HG03558 (cell line): ENCODE data around the gene NELFA.
"Not testable (repeated sequence)": the region's sequence is repeated elsewhere in the genome, so short reads cannot be mapped to it uniquely, and the experiment has no call there.

Experiments
- ATAC-seq: cut with Tn5 transposase; IDR thresholded peaks from one replicate; pipeline ENCODE4 v1.9.1; 2021; ENCODE audit warnings: moderate number of reproducible peaks; ENCODE audit not compliant: unreplicated experiment; ENCODE audit errors: extremely low read depth

NELFA gene

GRCh38 chr4:1997712-1998111 is 11.1 kb downstream of the NELFA start:
- ATAC-seq: no peak

DNA sequence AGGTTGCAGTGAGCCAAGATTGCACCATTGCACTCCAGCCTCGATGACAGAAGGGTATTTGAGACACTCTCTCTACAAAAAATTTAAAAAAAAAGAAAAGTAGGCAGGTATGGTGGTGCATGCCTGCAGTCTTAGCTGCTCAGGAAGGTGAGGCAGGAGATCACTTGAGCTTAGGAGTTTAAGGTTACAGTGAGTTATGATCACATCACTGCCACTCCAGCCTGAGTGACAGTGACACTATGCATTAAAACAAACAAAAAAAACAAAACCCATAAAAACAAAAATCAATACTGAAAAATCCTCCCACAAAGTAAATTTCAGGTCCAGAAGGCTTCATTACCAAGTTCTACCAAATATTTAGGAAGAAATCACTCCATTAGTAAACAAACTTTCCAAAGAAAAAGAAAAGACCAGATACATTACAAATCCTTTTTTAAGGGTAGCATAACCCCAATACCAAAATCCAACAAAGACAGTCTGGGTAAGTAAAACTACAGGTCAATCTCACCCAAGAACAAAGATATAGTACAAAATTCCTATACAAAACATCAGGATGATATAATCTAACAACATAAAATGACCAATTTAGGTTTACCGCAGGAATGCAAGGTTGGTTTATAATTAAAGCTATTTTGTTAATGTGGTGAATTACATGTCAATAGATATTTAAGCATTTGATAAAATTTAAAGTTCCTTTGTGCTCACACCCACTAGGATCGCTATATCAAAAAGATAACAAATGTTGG is 11.7 kb downstream of the NELFA start:
- ATAC-seq: no peak

GRCh38 chr4:1994938-1995337 is 13.8 kb downstream of the NELFA start:
- no peak for ATAC-seq

GRCh38 chr4:1993718-1994516 is 14.9 kb downstream of the NELFA start:
- ATAC-seq: not testable (repeated sequence)

DNA sequence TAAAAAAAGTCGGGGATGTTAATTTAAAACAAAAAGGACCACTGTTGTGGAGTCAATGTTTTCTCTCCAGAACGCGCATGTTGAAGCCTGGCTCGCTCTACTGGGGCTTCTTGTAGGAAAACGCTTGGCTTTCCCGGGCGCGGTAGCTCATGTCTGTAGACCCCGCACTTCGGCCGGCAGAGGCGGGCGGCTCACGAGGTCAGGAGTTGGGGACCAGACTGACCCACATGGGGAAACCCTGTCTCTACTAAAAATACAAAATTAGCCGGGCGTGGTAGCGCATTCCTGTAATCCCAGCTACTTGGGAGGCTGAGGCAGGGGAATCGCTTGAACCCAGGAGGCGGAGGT is 15.6 kb downstream of the NELFA start:
- ATAC-seq: no peak

DNA sequence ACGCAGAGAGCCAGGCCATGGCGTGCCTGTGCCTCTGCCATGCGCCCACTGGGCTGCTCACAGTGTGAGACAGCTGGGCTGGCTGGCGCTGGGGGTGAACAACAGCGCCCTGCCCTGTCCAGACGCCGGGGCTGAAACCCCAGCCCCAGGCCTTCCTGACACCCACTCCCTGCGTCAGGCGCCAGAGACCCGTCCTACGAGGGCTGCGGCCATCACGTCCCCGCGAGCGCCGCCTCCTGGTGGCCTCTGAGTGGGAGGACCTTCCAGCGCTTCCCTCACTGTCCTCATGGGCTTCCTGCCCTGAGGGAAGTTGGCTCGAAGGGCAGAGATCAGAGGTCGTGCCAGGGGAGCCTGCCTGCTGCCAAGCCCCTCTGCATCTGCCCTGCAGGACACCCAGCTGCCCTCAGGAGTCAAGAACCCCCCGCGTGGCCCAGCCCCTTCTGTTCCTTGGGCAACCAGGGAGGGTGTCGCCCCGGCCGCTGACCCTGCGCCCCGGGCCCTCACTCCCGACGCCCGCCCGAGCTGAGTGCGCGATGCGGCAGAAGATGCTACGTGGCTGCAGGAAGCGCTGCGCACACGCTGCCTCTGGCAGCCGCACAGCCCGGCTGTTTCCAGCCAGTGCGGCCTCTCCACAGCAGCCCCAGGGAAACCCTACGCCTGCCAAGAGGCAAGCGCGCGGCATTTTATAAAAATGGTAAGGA is 16.2 kb downstream of the NELFA start:
- no peak for ATAC-seq

GRCh38 chr4:1991596-1992434 is 17.0 kb downstream of the NELFA start:
- ATAC-seq: no peak

DNA sequence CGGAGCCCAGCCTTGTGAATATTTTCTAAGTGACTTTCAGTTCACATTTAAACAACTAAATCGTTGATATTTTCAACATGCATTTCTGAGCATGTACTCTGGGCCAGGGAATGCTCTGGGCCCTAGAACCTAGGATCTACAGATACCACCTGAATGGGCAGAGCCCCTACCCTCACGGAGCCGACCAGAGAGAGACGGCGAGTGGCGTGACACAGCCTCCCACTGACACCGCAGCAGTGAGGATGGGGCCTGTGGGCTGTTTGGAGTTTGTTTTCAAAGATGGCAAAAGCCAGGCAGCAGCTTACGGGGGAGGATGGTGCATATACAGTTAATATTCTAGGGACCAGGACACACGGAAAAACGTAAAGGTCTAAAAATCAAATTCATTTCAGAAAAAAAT is 17.7 kb downstream of the NELFA start:
- ATAC-seq: no peak

- no peak for ATAC-seq
Measured at GRCh38 chr4:1990676-1991075, 18.1 kb downstream of the NELFA start.

GRCh38 chr4:1990348-1990645 is 18.5 kb downstream of the NELFA start:
- ATAC-seq: no peak

GRCh38 chr4:1989533-1990347 is 19.0 kb downstream of the NELFA start:
- ATAC-seq: no peak

GRCh38 chr4:1988327-1988724 is 20.4 kb downstream of the NELFA start:
- ATAC-seq: no peak

DNA sequence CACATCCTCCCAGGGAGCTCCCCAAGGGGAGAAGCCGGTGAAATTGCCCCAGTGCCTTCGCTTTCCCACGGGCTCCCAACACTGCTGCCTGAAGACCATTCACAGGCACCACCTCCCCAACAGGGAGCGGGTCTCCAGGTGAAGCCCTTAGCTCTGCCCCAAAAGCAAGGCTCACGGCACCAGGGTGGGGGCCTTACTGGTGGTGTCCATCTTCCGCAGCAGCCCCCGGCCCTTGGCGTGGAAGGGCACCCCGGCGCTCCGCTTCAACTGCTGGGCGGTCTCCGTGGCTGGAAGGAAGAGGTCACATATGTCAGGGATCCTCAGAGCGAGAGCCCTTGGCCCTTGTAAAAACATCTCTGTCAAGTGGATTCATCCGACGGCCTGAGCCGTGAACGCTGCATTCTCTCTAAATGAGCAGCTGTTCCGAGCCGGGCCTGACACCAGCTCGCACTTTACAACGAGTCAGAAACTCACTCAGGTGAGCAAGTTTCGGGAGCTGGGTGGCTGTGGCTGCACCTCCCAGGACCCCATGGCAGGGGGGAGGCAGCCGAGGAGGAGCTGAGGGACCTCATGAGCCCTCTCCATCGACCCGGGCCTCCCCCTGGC is 20.9 kb downstream of the NELFA start:
- no peak for ATAC-seq

GRCh38 chr4:1987296-1987695 is 21.5 kb downstream of the NELFA start:
- no peak for ATAC-seq

DNA sequence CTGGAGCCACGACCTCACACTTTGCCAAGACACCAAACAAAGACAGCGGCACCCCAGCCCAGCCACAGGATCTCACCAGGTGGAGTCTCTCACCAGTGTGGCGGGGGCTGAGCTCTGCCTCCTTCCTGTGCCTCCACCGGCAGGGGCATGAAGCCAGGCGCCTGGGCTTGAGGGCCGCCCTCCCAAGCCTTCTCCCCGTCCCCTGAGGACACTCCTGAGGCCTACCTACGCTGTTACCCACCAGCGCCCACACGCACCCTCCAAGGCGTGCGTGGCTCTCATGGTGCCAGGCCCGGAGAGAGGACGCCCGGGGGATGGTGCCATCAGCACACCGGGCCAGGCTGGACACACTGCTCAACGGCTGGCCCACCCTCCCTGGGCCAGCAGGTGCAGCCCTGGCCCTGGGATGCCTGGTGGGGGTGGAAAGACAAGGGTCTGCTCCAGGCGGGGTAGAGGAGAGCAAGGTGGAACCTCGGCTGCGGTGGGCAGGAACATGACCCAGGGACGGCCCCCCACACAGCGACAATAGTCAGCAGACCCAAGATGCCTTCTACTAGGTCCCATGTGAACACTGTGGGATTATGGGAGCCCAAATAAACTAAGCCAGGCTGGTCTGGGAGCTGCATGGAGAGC is 22.1 kb downstream of the NELFA start:
- ATAC-seq: no peak

DNA sequence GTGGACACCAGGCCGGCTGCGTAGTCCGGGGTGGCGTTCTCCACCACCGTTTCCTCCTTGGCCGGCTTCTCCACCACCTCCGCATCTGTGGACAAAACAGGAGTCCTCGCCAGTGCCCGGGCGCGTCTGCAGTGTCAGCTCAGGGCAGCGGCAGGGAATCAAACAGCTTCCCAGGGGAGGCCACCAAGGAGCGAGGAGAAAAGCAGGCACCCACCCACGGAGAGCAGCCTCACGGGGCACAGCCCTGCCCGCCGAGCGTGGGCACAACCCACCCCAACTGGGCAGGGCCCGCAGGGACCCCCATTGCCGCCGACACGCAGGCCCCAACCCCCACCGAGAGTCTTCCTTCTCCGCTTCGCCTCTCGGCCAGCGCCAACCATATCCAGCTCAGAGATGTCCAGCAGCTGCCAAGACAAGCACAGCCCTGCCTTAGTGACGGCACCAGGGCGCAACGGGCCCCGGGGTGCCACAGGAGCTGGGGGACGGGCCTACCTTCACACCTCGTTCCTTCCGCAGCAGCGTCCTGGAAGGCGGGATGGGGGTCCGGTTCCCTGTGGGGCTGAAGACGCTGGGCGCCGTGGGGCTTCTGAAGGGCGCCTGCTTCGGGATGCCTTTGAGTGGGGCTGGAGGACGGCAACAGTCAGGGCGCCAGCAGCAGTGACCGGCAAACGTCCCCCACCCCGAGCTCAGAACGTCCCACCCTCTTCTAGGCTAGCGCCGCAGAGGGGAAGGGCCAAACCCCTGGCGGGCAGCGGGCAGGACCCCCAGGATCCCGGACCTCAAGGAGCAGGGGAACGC is 22.8 kb downstream of the NELFA start:
- no peak for ATAC-seq

DNA sequence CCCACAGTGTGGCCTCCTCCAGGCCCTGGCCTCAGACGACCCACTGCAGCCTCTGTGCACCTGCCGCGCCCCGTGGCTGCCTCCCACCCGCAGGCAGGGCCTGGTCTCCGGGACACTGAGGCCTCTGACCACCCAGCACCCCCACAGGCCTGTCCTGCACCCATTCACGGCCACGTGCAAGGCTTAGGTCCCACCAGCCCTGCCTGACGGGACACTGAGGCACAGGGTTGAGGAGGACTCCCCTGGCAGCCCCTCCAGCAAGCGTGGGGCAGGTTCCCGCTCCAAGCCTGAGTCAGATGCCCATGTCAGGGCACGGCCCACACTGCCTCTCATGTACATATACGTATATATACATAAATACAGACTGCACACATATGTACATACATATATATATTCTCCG is 23.5 kb downstream of the NELFA start:
- no peak for ATAC-seq
